ENCODE data around the gene TNFRSF12A. TPM values are rescaled to one million over a fixed set of nuclear protein-coding genes. Genes with fewer than 3 reads are reported as not detected.
"Not testable (repeated sequence)": the region's sequence is repeated elsewhere in the genome, so short reads cannot be mapped to it uniquely, and the experiment has no call there.

TNFRSF12A gene
- total RNA-seq, 1 experiment from 2014 or later: 34.3 TPM

GRCh38 chr16:3052571-3053329 lies 32.6 kb downstream of the TNFRSF12A start:
- DNase-seq (ENCODE audit: low read depth, low spot score); in situ Hi-C loops (cut with HindIII; ENCODE audit: low pct_unique_long_range_greater_than_20kb, low sequenced_read_pairs): not testable (repeated sequence)

- DNase-seq (ENCODE audit: low read depth, low spot score); in situ Hi-C loops (cut with HindIII; ENCODE audit: low pct_unique_long_range_greater_than_20kb, low sequenced_read_pairs): not testable (repeated sequence)
These were observed 33.2 kb downstream of the TNFRSF12A start for GRCh38 chr16:3053330-3053710.

- no peak for DNase-seq (ENCODE audit: low read depth, low spot score)
- in situ Hi-C loops (cut with HindIII; ENCODE audit: low pct_unique_long_range_greater_than_20kb, low sequenced_read_pairs): no loop called here
These were observed 35.0 kb downstream of the TNFRSF12A start for GRCh38 chr16:3054965-3055733.

GRCh38 chr16:3055734-3056115 lies 35.6 kb downstream of the TNFRSF12A start:
- DNase-seq (ENCODE audit: low read depth, low spot score); in situ Hi-C loops (cut with HindIII; ENCODE audit: low pct_unique_long_range_greater_than_20kb, low sequenced_read_pairs): not testable (repeated sequence)

- in situ Hi-C loops (cut with HindIII; ENCODE audit: low pct_unique_long_range_greater_than_20kb, low sequenced_read_pairs): no loop called here
- DNase-seq (ENCODE audit: low read depth, low spot score): no peak
These were observed 36.4 kb downstream of the TNFRSF12A start for GRCh38 chr16:3056336-3057180.

GRCh38 chr16:3057181-3058138 lies 37.3 kb downstream of the TNFRSF12A start:
- in situ Hi-C loops (cut with HindIII; ENCODE audit: low pct_unique_long_range_greater_than_20kb, low sequenced_read_pairs): no loop called here
- no peak for DNase-seq (ENCODE audit: low read depth, low spot score)

- in situ Hi-C loops (cut with HindIII; ENCODE audit: low pct_unique_long_range_greater_than_20kb, low sequenced_read_pairs): no loop called here
- peak; percentile 20 for DNase-seq (ENCODE audit: low read depth, low spot score)
These were observed 38.2 kb downstream of the TNFRSF12A start for GRCh38 chr16:3058139-3059030.

- in situ Hi-C loops (cut with HindIII; ENCODE audit: low pct_unique_long_range_greater_than_20kb, low sequenced_read_pairs): no loop called here
- DNase-seq (ENCODE audit: low read depth, low spot score): peak; percentile 73
These were observed 39.0 kb downstream of the TNFRSF12A start for GRCh38 chr16:3059041-3059722.

GRCh38 chr16:3059723-3060242 lies 39.6 kb downstream of the TNFRSF12A start:
- in situ Hi-C loops (cut with HindIII; ENCODE audit: low pct_unique_long_range_greater_than_20kb, low sequenced_read_pairs): no loop called here
- DNase-seq (ENCODE audit: low read depth, low spot score): no peak

- in situ Hi-C loops (cut with HindIII; ENCODE audit: low pct_unique_long_range_greater_than_20kb, low sequenced_read_pairs): no loop called here
- DNase-seq (ENCODE audit: low read depth, low spot score): no peak
These were observed 40.4 kb downstream of the TNFRSF12A start for GRCh38 chr16:3060339-3061127.

- DNase-seq (ENCODE audit: low read depth, low spot score): no peak
- in situ Hi-C loops (cut with HindIII; ENCODE audit: low pct_unique_long_range_greater_than_20kb, low sequenced_read_pairs): no loop called here
These were observed 42.4 kb downstream of the TNFRSF12A start for GRCh38 chr16:3062553-3062952.

GRCh38 chr16:3063625-3064386 lies 43.6 kb downstream of the TNFRSF12A start:
- DNase-seq (ENCODE audit: low read depth, low spot score): no peak
- in situ Hi-C loops (cut with HindIII; ENCODE audit: low pct_unique_long_range_greater_than_20kb, low sequenced_read_pairs): no loop called here

GRCh38 chr16:3065069-3065741 lies 45.0 kb downstream of the TNFRSF12A start, which contains the start of gene IL32:
TSS of gene IL32 (plus strand) at chr16:3065640. CDS start at chr16:3065812, 172 bp downstream.
- in situ Hi-C loops (cut with HindIII; ENCODE audit: low pct_unique_long_range_greater_than_20kb, low sequenced_read_pairs): no loop called here
- no peak for DNase-seq (ENCODE audit: low read depth, low spot score)
